ENCODE data around the gene ST6GALNAC5. TPM values are rescaled to one million over a fixed set of nuclear protein-coding genes. Genes with fewer than 3 reads are reported as not detected.

Gene ST6GALNAC5
- polyA plus RNA-seq, 1 experiment, result 3.0 TPM

GRCh38 chr1:77039111-77039510 lies 171.8 kb downstream of the ST6GALNAC5 start:
- DNase-seq (ENCODE audit: low read depth), result no peak
- POLR2A ChIA-PET, result no interaction called here
- Histone ChIP-seq H3K36me3 (ENCODE audit: control insufficient read depth, insufficient read depth, low read length) (no peaks in the 10 kb centered on the region), H3K4me3 (ENCODE audit: low read depth, low read length) (no peak overlapping the region), H3K27me3 (ENCODE audit: control insufficient read depth, insufficient read depth, low read length) (no peaks in the 10 kb centered on the region)
- TF ChIP-seq, protein P1, sequence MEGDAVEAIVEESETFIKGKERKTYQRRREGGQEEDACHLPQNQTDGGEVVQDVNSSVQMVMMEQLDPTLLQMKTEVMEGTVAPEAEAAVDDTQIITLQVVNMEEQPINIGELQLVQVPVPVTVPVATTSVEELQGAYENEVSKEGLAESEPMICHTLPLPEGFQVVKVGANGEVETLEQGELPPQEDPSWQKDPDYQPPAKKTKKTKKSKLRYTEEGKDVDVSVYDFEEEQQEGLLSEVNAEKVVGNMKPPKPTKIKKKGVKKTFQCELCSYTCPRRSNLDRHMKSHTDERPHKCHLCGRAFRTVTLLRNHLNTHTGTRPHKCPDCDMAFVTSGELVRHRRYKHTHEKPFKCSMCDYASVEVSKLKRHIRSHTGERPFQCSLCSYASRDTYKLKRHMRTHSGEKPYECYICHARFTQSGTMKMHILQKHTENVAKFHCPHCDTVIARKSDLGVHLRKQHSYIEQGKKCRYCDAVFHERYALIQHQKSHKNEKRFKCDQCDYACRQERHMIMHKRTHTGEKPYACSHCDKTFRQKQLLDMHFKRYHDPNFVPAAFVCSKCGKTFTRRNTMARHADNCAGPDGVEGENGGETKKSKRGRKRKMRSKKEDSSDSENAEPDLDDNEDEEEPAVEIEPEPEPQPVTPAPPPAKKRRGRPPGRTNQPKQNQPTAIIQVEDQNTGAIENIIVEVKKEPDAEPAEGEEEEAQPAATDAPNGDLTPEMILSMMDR (IDR thresholded peaks at IDR 0.05; ENCODE audit: insufficient read depth, low read depth, low read length), result no peak
- CTCF ChIA-PET, result no interaction called here

DNA sequence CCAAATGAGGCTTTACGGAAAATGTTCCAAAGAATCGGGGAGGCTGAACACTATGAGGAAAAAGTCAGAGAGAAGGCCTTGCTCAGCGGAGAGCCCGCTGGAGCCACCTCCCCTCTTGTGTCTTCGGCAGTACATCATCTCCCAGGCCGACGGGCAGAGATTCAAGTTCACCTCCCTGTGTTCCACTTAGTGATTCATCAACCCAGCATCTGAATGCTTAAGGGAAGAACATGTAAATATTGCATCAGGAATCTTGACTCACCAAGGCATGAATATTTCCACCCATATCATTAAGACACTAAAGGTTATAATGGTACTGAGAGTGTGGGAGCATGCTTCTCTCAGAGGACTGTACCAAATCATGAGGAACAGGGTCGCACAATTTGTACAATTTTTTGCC lies 172.5 kb downstream of the ST6GALNAC5 start:
- ChIA-PET CTCF (no interaction called here), POLR2A (interaction anchor here (0.7 kb wide), 1 partner anchor 1815 kb away, joined by 3 read pairs; no protein-coding TSS in a partner anchor)
- Histone ChIP-seq H3K27me3 (ENCODE audit: control insufficient read depth, insufficient read depth, low read length) (no peaks in the 10 kb centered on the region), H3K4me3 (ENCODE audit: low read depth, low read length) (no peak overlapping the region), H3K36me3 (ENCODE audit: control insufficient read depth, insufficient read depth, low read length) (no peaks in the 10 kb centered on the region)
- TF ChIP-seq, protein P1 (IDR thresholded peaks at IDR 0.05; ENCODE audit: insufficient read depth, low read depth, low read length), result no peak
- DNase-seq (ENCODE audit: low read depth), result peak; percentile 84

DNA sequence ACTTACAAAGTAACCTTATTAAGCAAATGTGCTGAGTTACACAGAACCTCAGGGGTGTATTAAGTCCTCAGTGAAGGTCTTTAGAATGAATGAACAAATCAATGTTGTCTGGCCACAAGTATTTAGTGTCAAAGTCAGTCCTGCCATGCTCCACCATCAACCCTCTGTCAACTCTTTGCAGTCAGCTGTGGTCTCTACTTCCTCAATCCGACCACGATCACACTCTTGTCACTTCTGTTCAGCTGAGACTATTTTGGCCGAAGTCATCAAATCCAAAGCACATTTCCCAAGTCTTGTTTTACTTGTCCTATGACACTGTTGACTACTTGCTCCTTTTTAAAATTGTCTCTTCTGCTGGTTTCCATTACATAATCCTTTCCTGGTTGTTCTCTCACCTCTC lies 173.5 kb downstream of the ST6GALNAC5 start:
- Histone ChIP-seq H3K4me3 (ENCODE audit: low read depth, low read length) (no peak overlapping the region), H3K27me3 (ENCODE audit: control insufficient read depth, insufficient read depth, low read length) (no peaks in the 10 kb centered on the region), H3K36me3 (ENCODE audit: control insufficient read depth, insufficient read depth, low read length) (no peaks in the 10 kb centered on the region)
- TF ChIP-seq, protein P1 (IDR thresholded peaks at IDR 0.05; ENCODE audit: insufficient read depth, low read depth, low read length), result no peak
- CTCF ChIA-PET, result no interaction called here
- no peak for DNase-seq (ENCODE audit: low read depth)
- POLR2A ChIA-PET, result no interaction called here

GRCh38 chr1:77044133-77044849 lies 177.0 kb downstream of the ST6GALNAC5 start:
- TF ChIP-seq, protein P1 (IDR thresholded peaks at IDR 0.05; ENCODE audit: insufficient read depth, low read depth, low read length), result no peak
- ChIA-PET POLR2A (no interaction called here), CTCF (no interaction called here)
- no peak for DNase-seq (ENCODE audit: low read depth)
- Histone ChIP-seq H3K36me3 (ENCODE audit: control insufficient read depth, insufficient read depth, low read length) (no peaks in the 10 kb centered on the region), H3K4me3 (ENCODE audit: low read depth, low read length) (no peak overlapping the region), H3K27me3 (ENCODE audit: control insufficient read depth, insufficient read depth, low read length) (no peaks in the 10 kb centered on the region)

- CTCF ChIA-PET, result interaction anchor here (1.1 kb wide), 1 partner anchor 10 kb away, joined by 4 read pairs; no protein-coding TSS in a partner anchor
- no peaks in the 10 kb centered on the region for H3K36me3 ChIP-seq (ENCODE audit: control insufficient read depth, insufficient read depth, low read length)
- POLR2A ChIA-PET, result no interaction called here
- TF ChIP-seq, protein P1 (IDR thresholded peaks at IDR 0.05; ENCODE audit: insufficient read depth, low read depth, low read length), result no peak
- DNase-seq (ENCODE audit: low read depth), result no peak
- H3K4me3 ChIP-seq (ENCODE audit: low read depth, low read length), result no peak overlapping the region
- no peaks in the 10 kb centered on the region for H3K27me3 ChIP-seq (ENCODE audit: control insufficient read depth, insufficient read depth, low read length)
Observed at GRCh38 chr1:77047575-77047974, 180.3 kb downstream of the ST6GALNAC5 start.
